GM18526 (cell line): ENCODE results near the gene KAT6B.

ENCODE experiments used
- POLR2A ChIP-seq: IDR thresholded peaks from 3 replicates; pipeline ENCODE4 v1.6.1; 2011; ENCODE audit not compliant: insufficient read length; ENCODE audit errors: extremely low read depth

The KAT6B gene

GRCh38 chr10:74992068-74992467, 165.7 kb downstream of the KAT6B start:
- no peak for TF ChIP-seq POLR2A

GRCh38 chr10:74993649-74994048, 167.2 kb downstream of the KAT6B start:
- TF ChIP-seq POLR2A = no peak

- no peak for TF ChIP-seq POLR2A
Measured at GRCh38 chr10:74994854-74995253, 168.5 kb downstream of the KAT6B start.

- no peak for TF ChIP-seq POLR2A
Measured at GRCh38 chr10:74995806-74996205, 169.4 kb downstream of the KAT6B start.

GRCh38 chr10:74997163-74997562, 170.8 kb downstream of the KAT6B start:
- no peak for TF ChIP-seq POLR2A

GRCh38 chr10:75000748-75001321, 174.4 kb downstream of the KAT6B start:
- no peak for TF ChIP-seq POLR2A

GRCh38 chr10:75001715-75002350, 175.4 kb downstream of the KAT6B start:
- no peak for TF ChIP-seq POLR2A

GRCh38 chr10:75002351-75002725, 175.9 kb downstream of the KAT6B start:
- TF ChIP-seq POLR2A = no peak

- no peak for TF ChIP-seq POLR2A
Measured at GRCh38 chr10:75002967-75003594, 176.7 kb downstream of the KAT6B start.

GRCh38 chr10:75003891-75004290, 177.5 kb downstream of the KAT6B start:
- no peak for TF ChIP-seq POLR2A

GRCh38 chr10:75007646-75008045, 181.2 kb downstream of the KAT6B start:
- TF ChIP-seq POLR2A = no peak

- TF ChIP-seq POLR2A = no peak
Measured at GRCh38 chr10:75008952-75009351, 182.6 kb downstream of the KAT6B start.

GRCh38 chr10:75009426-75009825, 183.0 kb downstream of the KAT6B start:
- TF ChIP-seq POLR2A = no peak

GRCh38 chr10:75010373-75010772, 184.0 kb downstream of the KAT6B start:
- no peak for TF ChIP-seq POLR2A

GRCh38 chr10:75011221-75011620, 184.8 kb downstream of the KAT6B start:
- no peak for TF ChIP-seq POLR2A

- no peak for TF ChIP-seq POLR2A
Measured at GRCh38 chr10:75012471-75012870, 186.1 kb downstream of the KAT6B start.

- no peak for TF ChIP-seq POLR2A
Measured at GRCh38 chr10:75013007-75013406, 186.6 kb downstream of the KAT6B start.
